Measurements from ENCODE around the gene EPHA7.

- TF ChIP-seq, protein P1, sequence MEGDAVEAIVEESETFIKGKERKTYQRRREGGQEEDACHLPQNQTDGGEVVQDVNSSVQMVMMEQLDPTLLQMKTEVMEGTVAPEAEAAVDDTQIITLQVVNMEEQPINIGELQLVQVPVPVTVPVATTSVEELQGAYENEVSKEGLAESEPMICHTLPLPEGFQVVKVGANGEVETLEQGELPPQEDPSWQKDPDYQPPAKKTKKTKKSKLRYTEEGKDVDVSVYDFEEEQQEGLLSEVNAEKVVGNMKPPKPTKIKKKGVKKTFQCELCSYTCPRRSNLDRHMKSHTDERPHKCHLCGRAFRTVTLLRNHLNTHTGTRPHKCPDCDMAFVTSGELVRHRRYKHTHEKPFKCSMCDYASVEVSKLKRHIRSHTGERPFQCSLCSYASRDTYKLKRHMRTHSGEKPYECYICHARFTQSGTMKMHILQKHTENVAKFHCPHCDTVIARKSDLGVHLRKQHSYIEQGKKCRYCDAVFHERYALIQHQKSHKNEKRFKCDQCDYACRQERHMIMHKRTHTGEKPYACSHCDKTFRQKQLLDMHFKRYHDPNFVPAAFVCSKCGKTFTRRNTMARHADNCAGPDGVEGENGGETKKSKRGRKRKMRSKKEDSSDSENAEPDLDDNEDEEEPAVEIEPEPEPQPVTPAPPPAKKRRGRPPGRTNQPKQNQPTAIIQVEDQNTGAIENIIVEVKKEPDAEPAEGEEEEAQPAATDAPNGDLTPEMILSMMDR (tag by site-specific recombination; IDR thresholded peaks at IDR 0.05), result no peak
- TF ChIP-seq ZNF560 (tag by site-specific recombination; IDR thresholded peaks at IDR 0.05; ENCODE audit: borderline replicate concordance) (no peak), PBX3 (CRISPR knock-in tag; IDR thresholded peaks at IDR 0.05) (no peak), ZNF184 (tag by site-specific recombination; IDR thresholded peaks at IDR 0.05) (no peak), ZNF416 (tag by site-specific recombination; IDR thresholded peaks at IDR 0.05) (no peak), ATF2 (tag by site-specific recombination; IDR thresholded peaks at IDR 0.05; ENCODE audit: low read depth) (no peak), KLF1 (tag by site-specific recombination; IDR thresholded peaks at IDR 0.05) (no peak), YY1 (tag by site-specific recombination; IDR thresholded peaks at IDR 0.05) (no peak), KLF10 (tag by site-specific recombination; IDR thresholded peaks at IDR 0.05) (no peak)
Measured at GRCh38 chr6:93447874-93448273, 28.5 kb upstream of the EPHA7 start.
